ENCODE measurements around the gene LGALS16.

The LGALS16 gene, protein sequence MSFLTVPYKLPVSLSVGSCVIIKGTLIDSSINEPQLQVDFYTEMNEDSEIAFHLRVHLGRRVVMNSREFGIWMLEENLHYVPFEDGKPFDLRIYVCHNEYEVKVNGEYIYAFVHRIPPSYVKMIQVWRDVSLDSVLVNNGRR

GRCh38 chr19:39655613-39656012 lies at the start of gene LGALS16:
Gene LGALS16, plus strand, starts transcription at chr19:39655913. Its CDS starts 49 bp downstream, at chr19:39655962.
- TF ChIP-seq CREB1 (IDR thresholded peaks at IDR 0.05; ENCODE audit: low read depth) (no peak), NFIC (IDR thresholded peaks at IDR 0.05) (no peak), TAF1 (IDR thresholded peaks at IDR 0.05; ENCODE audit: low read depth) (no peak), EP300 (IDR thresholded peaks at IDR 0.05; ENCODE audit: borderline replicate concordance) (no peak), MAX (IDR thresholded peaks at IDR 0.05) (no peak), ZBTB7A (IDR thresholded peaks at IDR 0.05; ENCODE audit: low read depth) (no peak), TEAD4 (IDR thresholded peaks at IDR 0.05) (no peak), EGR1 (IDR thresholded peaks at IDR 0.05) (no peak), REST (IDR thresholded peaks at IDR 0.05; ENCODE audit: low read depth) (no peak), USF1 (IDR thresholded peaks at IDR 0.05) (no peak), FOXM1 (IDR thresholded peaks at IDR 0.05; ENCODE audit: borderline replicate concordance, low read depth) (no peak), TCF12 (IDR thresholded peaks at IDR 0.05; ENCODE audit: low read depth) (no peak), RAD21 (IDR thresholded peaks at IDR 0.05; ENCODE audit: low read depth) (no peak), CEBPB (IDR thresholded peaks at IDR 0.05) (no peak), YY1 (IDR thresholded peaks at IDR 0.05; ENCODE audit: low read depth) (no peak)

GRCh38 chr19:39607021-39607420 lies 48.7 kb upstream of the LGALS16 start:
- TF ChIP-seq CEBPB (IDR thresholded peaks at IDR 0.05) (no peak), CREB1 (IDR thresholded peaks at IDR 0.05; ENCODE audit: low read depth) (no peak), EP300 (IDR thresholded peaks at IDR 0.05; ENCODE audit: borderline replicate concordance) (no peak), TCF12 (IDR thresholded peaks at IDR 0.05; ENCODE audit: low read depth) (no peak), YY1 (IDR thresholded peaks at IDR 0.05; ENCODE audit: low read depth) (no peak), EGR1 (IDR thresholded peaks at IDR 0.05) (no peak), NFIC (IDR thresholded peaks at IDR 0.05) (no peak)

- TF ChIP-seq TAF1 (IDR thresholded peaks at IDR 0.05; ENCODE audit: low read depth) (no peak), CREB1 (IDR thresholded peaks at IDR 0.05; ENCODE audit: low read depth) (no peak), TCF12 (IDR thresholded peaks at IDR 0.05; ENCODE audit: low read depth) (no peak), EP300 (IDR thresholded peaks at IDR 0.05; ENCODE audit: borderline replicate concordance) (no peak), NFIC (IDR thresholded peaks at IDR 0.05) (no peak), MAX (IDR thresholded peaks at IDR 0.05) (no peak)
Measured at GRCh38 chr19:39607561-39607960, 48.2 kb upstream of the LGALS16 start.

DNA sequence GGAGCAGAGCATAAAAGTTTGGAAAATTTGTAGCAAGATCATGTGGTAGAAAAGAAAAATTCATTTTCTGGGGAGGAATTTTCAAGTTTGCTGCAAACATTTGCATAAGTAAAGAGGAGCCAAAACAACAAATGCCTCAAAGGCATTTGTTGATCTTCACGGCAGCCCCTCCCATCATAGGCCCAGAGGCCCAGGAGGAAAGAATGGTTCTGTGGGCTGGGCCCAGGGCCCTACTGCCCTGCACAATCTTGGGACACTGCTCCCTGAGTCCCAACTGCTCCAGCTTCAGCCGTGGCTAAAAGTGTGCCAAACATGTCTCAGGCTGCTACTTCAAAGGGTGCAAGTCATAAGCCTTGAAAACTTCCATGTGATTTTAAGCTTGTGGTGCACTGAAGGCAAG lies 42.1 kb upstream of the LGALS16 start:
- TF ChIP-seq CEBPB (IDR thresholded peaks at IDR 0.05) = no peak
- TF ChIP-seq NFIC (IDR thresholded peaks at IDR 0.05) = no peak
- no peak for TF ChIP-seq CREB1 (IDR thresholded peaks at IDR 0.05; ENCODE audit: low read depth)
- no peak for TF ChIP-seq YY1 (IDR thresholded peaks at IDR 0.05; ENCODE audit: low read depth)
- no peak for TF ChIP-seq ZBTB7A (IDR thresholded peaks at IDR 0.05; ENCODE audit: low read depth)
- no peak for TF ChIP-seq EGR1 (IDR thresholded peaks at IDR 0.05)
- no peak for TF ChIP-seq RAD21 (IDR thresholded peaks at IDR 0.05; ENCODE audit: low read depth)
- TF ChIP-seq USF1 (IDR thresholded peaks at IDR 0.05) = no peak
- TF ChIP-seq TAF1 (IDR thresholded peaks at IDR 0.05; ENCODE audit: low read depth) = no peak
- no peak for TF ChIP-seq MAX (IDR thresholded peaks at IDR 0.05)
- TF ChIP-seq REST (IDR thresholded peaks at IDR 0.05; ENCODE audit: low read depth) = no peak

GRCh38 chr19:39617745-39618144 lies 38.0 kb upstream of the LGALS16 start:
- no peak for TF ChIP-seq TCF12 (IDR thresholded peaks at IDR 0.05; ENCODE audit: low read depth)
- TF ChIP-seq ZBTB7A (IDR thresholded peaks at IDR 0.05; ENCODE audit: low read depth) = no peak
- no peak for TF ChIP-seq YY1 (IDR thresholded peaks at IDR 0.05; ENCODE audit: low read depth)
- no peak for TF ChIP-seq RAD21 (IDR thresholded peaks at IDR 0.05; ENCODE audit: low read depth)
- TF ChIP-seq USF1 (IDR thresholded peaks at IDR 0.05) = no peak
- TF ChIP-seq MAX (IDR thresholded peaks at IDR 0.05) = no peak
- TF ChIP-seq NFIC (IDR thresholded peaks at IDR 0.05) = no peak
- no peak for TF ChIP-seq TEAD4 (IDR thresholded peaks at IDR 0.05)
- TF ChIP-seq CEBPB (IDR thresholded peaks at IDR 0.05) = no peak
- TF ChIP-seq TAF1 (IDR thresholded peaks at IDR 0.05; ENCODE audit: low read depth) = no peak
- no peak for TF ChIP-seq FOXM1 (IDR thresholded peaks at IDR 0.05; ENCODE audit: borderline replicate concordance, low read depth)
- TF ChIP-seq REST (IDR thresholded peaks at IDR 0.05; ENCODE audit: low read depth) = no peak
